Memory B cell (primary cell): ENCODE measurements around the gene NELFE.
"Not testable (repeated sequence)": the region's sequence is repeated elsewhere in the genome, so short reads cannot be mapped to it uniquely, and the experiment has no call there.

Source experiments
- ATAC-seq: fragments of 150-1000 bp; cut with Tn5 transposase; 2 replicates; pipeline ENCODE4 v1.10.0; 2021; ENCODE audit warnings: low read depth, mild to moderate bottlenecking, moderate library complexity
- DNase-seq, 2 donors: peaks; one replicate each; pipeline ENCODE4 v3.0.0; 2022; ENCODE audit warnings: low spot score in 2 of 2
- H3K27ac Mint-ChIP-seq: one replicate; pipeline ENCODE4 v1.8.0; 2022; ENCODE audit warnings: mild to moderate bottlenecking, moderate library complexity, mixed read lengths
- H3K27me3 Mint-ChIP-seq: one replicate; pipeline ENCODE4 v1.8.0; 2022; ENCODE audit warnings: mixed read lengths
- H3K36me3 Mint-ChIP-seq: one replicate; pipeline ENCODE4 v1.8.0; 2022; ENCODE audit warnings: mild to moderate bottlenecking, mixed read lengths
- H3K4me1 Mint-ChIP-seq: one replicate; pipeline ENCODE4 v1.8.0; 2022; ENCODE audit warnings: mixed read lengths
- H3K4me3 Mint-ChIP-seq: one replicate; pipeline ENCODE4 v1.8.0; 2022; ENCODE audit warnings: mild to moderate bottlenecking, moderate library complexity, mixed read lengths
- H3K9me3 Mint-ChIP-seq: one replicate; pipeline ENCODE4 v1.8.0; 2022; ENCODE audit warnings: mixed read lengths

Gene NELFE

DNA sequence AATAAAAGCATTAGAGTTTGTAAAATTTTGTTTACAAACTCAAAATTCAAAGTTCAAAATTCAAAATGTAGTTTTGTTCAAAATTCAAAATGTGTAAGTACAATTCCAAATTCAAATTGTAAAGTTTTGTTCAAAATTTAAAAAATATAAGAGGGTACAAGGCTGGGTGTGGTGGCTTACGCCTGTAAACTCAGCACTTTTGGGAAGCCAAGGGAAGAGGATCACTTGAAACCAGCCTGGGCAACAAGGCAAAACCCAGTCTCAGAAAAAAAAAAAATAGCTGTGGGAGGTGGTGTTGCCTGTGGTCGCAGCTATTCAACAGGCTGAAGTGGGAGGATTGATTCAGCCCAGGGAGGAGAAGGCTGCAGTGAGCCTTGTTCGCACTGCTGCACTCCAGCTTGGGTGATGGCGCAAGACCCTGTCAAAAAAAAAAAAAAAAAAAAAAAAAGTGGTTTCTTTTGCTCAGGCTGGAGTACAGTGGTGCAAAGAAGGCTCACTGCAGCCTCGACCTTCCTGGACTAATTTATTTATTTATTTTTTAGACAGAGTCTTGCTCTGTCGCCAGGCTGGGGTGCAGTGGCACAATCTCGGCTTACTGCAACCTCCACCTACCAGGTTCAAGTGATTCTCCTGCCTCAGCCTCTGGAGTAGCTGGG lies 51.5 kb downstream of the NELFE start:
- Mint-ChIP-seq H3K27me3 (peaks cover 4% of the 10 kb centered on the region), H3K36me3 (no peaks in the 10 kb centered on the region), H3K4me3 (no peak overlapping the region), H3K4me1 (peaks cover 9% of the 10 kb centered on the region), H3K27ac (no peak overlapping the region), H3K9me3 (no peaks in the 10 kb centered on the region)
- no peak for DNase-seq
- no peak for ATAC-seq

DNA sequence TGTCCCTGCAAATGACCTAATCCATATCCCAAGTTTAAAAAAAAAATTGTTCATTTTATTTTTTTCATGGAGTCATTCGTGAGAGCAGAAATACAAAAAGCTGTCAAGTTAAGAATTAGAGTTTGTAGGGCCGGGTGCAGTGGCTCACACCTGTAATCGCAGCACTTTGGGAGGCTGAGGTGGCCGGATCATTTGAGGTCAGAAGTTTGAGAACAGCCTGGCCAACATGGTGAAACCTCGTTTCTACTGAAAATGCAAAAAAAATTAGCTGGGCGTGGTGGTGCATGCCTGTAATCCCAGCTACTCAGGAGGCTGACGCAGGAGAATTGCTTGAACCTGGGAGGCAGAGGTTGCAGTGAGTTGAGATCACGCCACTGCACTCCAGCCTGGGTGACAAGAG lies 52.0 kb downstream of the NELFE start:
- H3K27ac Mint-ChIP-seq, DNase-seq, H3K27me3 Mint-ChIP-seq, ATAC-seq, H3K36me3 Mint-ChIP-seq, H3K4me3 Mint-ChIP-seq, H3K9me3 Mint-ChIP-seq, H3K4me1 Mint-ChIP-seq: not testable (repeated sequence)

DNA sequence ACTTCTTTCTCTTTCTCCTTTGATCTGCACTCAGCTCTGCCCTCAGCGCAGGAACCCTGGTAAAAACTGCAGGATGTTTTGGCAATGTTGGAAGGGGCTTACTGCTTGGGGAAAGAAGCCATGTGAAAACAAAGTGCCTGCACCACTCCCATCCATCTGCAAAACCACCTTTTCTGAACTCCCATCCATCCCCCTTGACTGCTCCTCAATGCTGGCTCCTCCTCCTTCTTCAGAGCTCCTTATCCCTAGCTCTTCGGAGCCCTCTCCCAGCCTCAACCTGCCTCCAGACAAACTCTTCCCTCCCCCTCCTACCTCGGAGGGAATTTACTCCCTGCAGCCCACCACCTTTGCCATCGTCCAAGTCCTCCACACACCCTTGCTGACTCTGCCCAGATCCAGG lies 52.6 kb downstream of the NELFE start:
- Mint-ChIP-seq H3K27me3 (peaks cover 3% of the 10 kb centered on the region), H3K27ac (no peak overlapping the region), H3K4me1 (peaks cover 9% of the 10 kb centered on the region), H3K36me3 (no peaks in the 10 kb centered on the region), H3K9me3 (no peaks in the 10 kb centered on the region), H3K4me3 (no peak overlapping the region)
- DNase-seq (no peak), ATAC-seq (no peak)

DNA sequence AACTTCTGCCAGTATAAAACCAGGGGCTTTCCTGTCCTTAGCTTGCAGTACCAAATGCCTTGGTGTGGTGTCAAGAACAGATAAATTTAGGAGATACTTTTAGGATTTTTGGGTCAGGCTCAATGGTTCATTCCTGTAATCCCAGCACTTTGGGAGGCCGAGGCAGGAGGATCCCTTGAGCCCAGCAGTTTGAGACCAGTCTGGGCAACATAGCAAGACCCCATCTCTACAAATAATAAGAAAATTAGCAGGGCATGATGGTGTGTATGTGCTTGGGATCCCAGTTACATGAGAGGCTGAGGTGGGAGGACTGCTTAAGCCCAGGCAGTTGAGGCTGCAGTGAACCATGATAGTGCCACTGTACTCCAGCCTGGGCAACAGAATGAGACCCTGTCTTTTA lies 53.7 kb downstream of the NELFE start:
- no peaks in the 10 kb centered on the region for H3K9me3 Mint-ChIP-seq
- no peaks in the 10 kb centered on the region for H3K27me3 Mint-ChIP-seq
- DNase-seq (no peak), ATAC-seq (no peak)
- H3K27ac Mint-ChIP-seq = no peak overlapping the region
- no peak overlapping the region for H3K4me3 Mint-ChIP-seq
- H3K36me3 Mint-ChIP-seq = no peaks in the 10 kb centered on the region
- H3K4me1 Mint-ChIP-seq = peaks cover 7% of the 10 kb centered on the region

DNA sequence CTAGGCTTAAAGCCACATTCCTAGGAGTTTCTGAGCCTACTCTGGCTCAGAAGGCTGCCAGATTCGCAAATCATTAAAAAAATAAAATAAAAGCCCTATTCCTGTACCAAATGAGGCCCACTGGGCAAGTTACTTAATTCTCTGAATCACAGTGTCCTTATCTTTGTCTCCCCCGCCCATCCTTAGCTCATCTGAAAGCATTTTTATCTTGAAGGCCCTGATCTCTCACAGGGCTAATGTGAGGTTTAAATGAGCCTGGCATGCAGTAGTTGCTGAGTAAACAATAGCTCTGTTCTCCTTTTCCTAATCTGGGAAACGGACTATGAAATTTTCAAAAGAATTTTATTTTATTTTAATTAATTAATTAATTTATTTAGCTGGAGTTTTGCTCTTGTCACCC lies 54.8 kb downstream of the NELFE start:
- Mint-ChIP-seq H3K9me3 (no peaks in the 10 kb centered on the region), H3K36me3 (no peaks in the 10 kb centered on the region), H3K27ac (no peak overlapping the region), H3K4me1 (peaks cover 14% of the 10 kb centered on the region), H3K4me3 (no peak overlapping the region), H3K27me3 (no peaks in the 10 kb centered on the region)
- ATAC-seq (no peak), DNase-seq (no peak)
